ENCODE data around the gene HCN4. TPM values are rescaled to one million over a fixed set of nuclear protein-coding genes. Genes with fewer than 3 reads are reported as not detected.

Gene HCN4
- total RNA-seq, 1 donor from 2014 or later, result 3.8 TPM

GRCh38 chr15:73319460-73320245, 49.1 kb downstream of the HCN4 start:
- Mint-ChIP-seq H3K4me1 (ENCODE audit: unreplicated experiment) (peaks cover 5% of the 10 kb centered on the region), H3K9me3 (no peaks in the 10 kb centered on the region), H3K27ac (no peak overlapping the region), H3K27me3 (peaks cover 13% of the 10 kb centered on the region), H3K4me3 (no peak overlapping the region), H3K36me3 (no peaks in the 10 kb centered on the region)
- DNase-seq (ENCODE audit: extremely low spot score, unreplicated experiment), result no peak
- no peak for TF ChIP-seq CTCF (conservative IDR thresholded peaks at IDR 0.05)

- Mint-ChIP-seq H3K4me1 (ENCODE audit: unreplicated experiment) (peaks cover 5% of the 10 kb centered on the region), H3K27me3 (peaks cover 13% of the 10 kb centered on the region), H3K4me3 (no peak overlapping the region), H3K27ac (no peak overlapping the region), H3K36me3 (no peaks in the 10 kb centered on the region), H3K9me3 (no peaks in the 10 kb centered on the region)
- no peak for DNase-seq (ENCODE audit: extremely low spot score, unreplicated experiment)
- TF ChIP-seq CTCF (conservative IDR thresholded peaks at IDR 0.05), result no peak
Observed at GRCh38 chr15:73318463-73319351, 50.1 kb downstream of the HCN4 start.

- H3K36me3 Mint-ChIP-seq, result no peaks in the 10 kb centered on the region
- H3K4me1 Mint-ChIP-seq (ENCODE audit: unreplicated experiment), result peaks cover 5% of the 10 kb centered on the region
- TF ChIP-seq CTCF (conservative IDR thresholded peaks at IDR 0.05), result no peak
- H3K9me3 Mint-ChIP-seq, result no peaks in the 10 kb centered on the region
- H3K27me3 Mint-ChIP-seq, result peaks cover 13% of the 10 kb centered on the region
- no peak for DNase-seq (ENCODE audit: extremely low spot score, unreplicated experiment)
- H3K4me3 Mint-ChIP-seq, result no peak overlapping the region
- H3K27ac Mint-ChIP-seq, result no peak overlapping the region
Observed at GRCh38 chr15:73317651-73318462, 50.9 kb downstream of the HCN4 start.

- Mint-ChIP-seq H3K4me1 (ENCODE audit: unreplicated experiment) (no peaks in the 10 kb centered on the region), H3K9me3 (no peaks in the 10 kb centered on the region), H3K36me3 (peaks cover 3% of the 10 kb centered on the region), H3K27ac (no peak overlapping the region), H3K27me3 (peaks cover 6% of the 10 kb centered on the region), H3K4me3 (no peak overlapping the region)
- TF ChIP-seq CTCF (conservative IDR thresholded peaks at IDR 0.05), result no peak
- DNase-seq (ENCODE audit: extremely low spot score, unreplicated experiment), result no peak
Observed at GRCh38 chr15:73313861-73314260, 54.9 kb downstream of the HCN4 start.

GRCh38 chr15:73308305-73308704, 60.5 kb downstream of the HCN4 start:
- Mint-ChIP-seq H3K4me3 (no peak overlapping the region), H3K4me1 (ENCODE audit: unreplicated experiment) (peaks cover 5% of the 10 kb centered on the region), H3K27me3 (no peaks in the 10 kb centered on the region), H3K36me3 (peaks cover 10% of the 10 kb centered on the region), H3K9me3 (no peaks in the 10 kb centered on the region), H3K27ac (no peak overlapping the region)
- no peak for TF ChIP-seq CTCF (conservative IDR thresholded peaks at IDR 0.05)
- no peak for DNase-seq (ENCODE audit: extremely low spot score, unreplicated experiment)
